Effector CD4-positive, alpha-beta T cell (primary cell): ENCODE data around the gene GET3.
"Not testable (repeated sequence)": the region's sequence is repeated elsewhere in the genome, so short reads cannot be mapped to it uniquely, and the experiment has no call there.

Experiments used
- DNase-seq: peaks from one replicate; pipeline ENCODE4 v3.0.0-alpha.2; 2020

GET3 gene

GRCh38 chr19:12720296-12720695 is 17.0 kb upstream of the GET3 start:
- DNase-seq, result no peak

- no peak for DNase-seq
These were observed 16.2 kb upstream of the GET3 start for GRCh38 chr19:12720851-12721655.

DNA sequence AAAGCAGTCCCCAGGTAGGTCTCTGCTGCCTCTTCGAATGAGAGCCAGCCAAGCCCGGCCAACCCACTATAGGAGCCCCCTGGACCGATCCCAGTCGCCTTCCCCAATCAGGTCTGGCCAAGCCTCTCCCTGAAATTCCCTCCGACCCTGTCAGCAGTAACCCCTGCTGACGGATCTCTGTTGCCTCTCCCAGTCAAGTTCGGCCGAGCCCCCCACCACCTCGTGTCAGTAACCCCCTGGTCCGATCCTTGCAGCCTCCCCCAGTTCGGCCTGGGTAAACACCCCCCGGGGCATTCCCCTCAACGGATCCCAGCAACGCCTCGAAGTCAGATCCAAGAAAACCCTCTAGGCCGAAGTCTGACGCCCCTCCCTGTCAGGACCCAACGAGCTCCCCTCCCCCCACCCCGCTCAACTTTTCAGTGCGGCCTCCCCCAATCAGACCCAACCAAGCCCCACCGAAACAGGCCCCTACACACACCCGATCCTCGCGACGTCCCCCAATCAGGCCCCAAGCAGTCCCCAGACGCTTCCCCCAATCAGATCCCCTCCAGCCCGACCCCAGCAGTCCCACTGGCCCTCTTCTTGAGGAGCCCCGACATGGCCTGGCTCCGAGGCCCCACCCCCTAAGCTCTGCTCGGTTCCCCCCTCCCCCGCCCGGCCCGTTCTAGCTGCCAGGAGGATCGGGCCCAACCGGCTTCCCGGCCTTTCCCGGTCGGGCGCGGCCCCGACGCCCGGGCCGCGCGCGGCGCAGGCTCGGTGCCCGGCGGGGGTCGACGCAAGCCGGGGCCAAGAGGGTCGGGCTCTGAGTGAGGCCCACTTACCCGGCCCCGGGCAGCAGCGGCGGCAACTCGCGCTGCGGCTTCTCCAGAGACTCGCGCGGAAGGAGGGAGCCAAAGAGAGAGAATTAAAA is 15.4 kb upstream of the GET3 start:
- peak; percentile 34 for DNase-seq

DNA sequence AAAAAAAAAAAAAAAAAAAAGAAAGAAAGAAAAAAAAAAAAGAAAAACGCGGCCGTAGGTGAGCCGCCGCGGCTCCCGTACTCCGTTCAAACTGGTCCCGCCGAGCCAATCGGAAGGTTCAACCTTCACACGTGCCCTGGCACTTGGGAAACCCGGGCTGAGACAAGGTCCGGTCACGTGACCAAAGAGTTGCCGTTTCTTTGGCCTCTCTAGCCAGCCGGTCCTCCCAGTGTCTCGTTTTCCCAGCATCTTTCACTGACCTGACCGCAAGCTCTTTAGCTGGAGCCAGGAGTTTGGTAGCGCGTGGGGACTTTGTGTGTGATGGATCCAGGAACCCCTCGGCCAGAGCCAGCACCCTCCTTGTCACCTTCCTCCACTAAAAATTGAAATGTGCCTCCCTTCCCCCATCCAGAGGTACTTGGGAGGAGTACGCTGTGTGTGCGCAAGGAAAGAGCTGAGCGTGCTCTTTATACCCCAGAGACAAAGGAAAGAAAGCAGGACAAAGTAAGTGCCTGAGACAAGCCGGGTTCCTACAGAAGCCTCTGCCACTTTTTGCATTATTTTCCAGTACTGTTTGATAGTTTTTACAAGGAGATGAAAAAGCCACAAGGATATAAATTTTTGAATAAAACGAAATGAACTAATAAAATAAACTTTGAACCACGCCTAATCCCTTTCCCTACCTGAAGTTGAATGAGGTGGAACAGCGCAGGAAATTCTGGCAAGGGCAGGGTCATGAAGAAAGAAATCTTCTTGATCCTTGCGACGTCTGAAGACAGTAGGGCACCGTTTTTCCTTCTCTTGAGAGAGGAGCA is 14.5 kb upstream of the GET3 start:
- DNase-seq, result peak; percentile 95

DNA sequence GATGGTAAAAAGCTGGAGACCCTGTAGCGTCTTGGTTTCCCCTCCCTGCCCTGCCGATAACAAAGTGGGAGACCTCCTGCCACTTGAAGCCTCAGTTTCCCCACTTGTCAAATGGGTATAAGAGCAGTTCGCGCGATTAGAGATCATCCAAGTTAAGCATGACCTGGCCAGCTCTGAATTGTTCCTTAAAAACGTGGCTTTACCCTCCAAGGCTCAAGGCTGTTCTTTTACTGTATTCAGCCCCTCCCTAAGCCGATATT is 14.0 kb upstream of the GET3 start:
- DNase-seq, result no peak

- DNase-seq, result peak; percentile 44
These were observed 13.5 kb upstream of the GET3 start, which contains the start of gene TNPO2 for GRCh38 chr19:12723641-12724426. TSS of gene TNPO2 (minus strand) at chr19:12723932. CDS start at chr19:12720977, 2,955 bp downstream.

- DNase-seq, result not testable (repeated sequence)
These were observed 11.7 kb upstream of the GET3 start for GRCh38 chr19:12725612-12726011.

DNA sequence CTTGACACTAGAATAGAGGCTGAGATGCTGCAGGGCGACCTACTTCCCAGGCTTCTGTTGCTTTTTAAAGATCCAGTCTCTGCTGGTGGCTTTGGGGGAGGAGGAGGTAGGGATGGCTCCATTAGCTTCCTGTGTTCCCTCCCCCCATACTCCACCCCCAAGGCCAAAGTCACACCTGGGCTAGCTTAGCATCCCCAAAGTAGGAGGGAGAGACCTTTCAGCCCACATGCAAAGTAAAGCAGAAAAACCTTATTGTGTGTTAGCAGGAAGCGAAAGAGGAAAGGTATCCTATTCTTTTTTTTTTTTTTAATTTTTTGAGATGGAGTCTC is 10.3 kb upstream of the GET3 start:
- no peak for DNase-seq

- no peak for DNase-seq
These were observed 9.4 kb upstream of the GET3 start for GRCh38 chr19:12727745-12728433.

GRCh38 chr19:12730064-12730463 is 7.2 kb upstream of the GET3 start:
- no peak for DNase-seq

DNA sequence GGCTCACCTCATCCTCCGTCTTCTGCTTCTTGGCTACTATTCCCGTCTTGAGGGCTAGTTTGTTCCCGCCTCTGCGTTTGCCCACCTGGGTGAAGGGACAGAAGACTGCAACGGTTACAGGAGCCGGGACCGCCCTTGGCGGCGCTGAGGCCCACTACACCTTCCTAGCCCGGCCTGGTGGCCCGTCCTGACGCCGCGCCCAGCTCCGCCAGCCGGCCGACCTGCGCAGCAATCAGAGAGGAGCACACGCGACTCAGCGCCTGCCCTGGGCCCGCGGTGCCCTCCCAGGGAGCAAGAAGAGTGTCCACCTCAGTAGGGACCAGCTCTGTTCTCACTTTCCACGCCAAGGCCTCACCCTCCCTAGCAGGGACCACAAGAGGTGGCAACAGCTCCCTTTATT is 6.0 kb upstream of the GET3 start:
- DNase-seq, result no peak

- DNase-seq, result peak; percentile 27
These were observed 3.7 kb upstream of the GET3 start for GRCh38 chr19:12733369-12734214.

DNA sequence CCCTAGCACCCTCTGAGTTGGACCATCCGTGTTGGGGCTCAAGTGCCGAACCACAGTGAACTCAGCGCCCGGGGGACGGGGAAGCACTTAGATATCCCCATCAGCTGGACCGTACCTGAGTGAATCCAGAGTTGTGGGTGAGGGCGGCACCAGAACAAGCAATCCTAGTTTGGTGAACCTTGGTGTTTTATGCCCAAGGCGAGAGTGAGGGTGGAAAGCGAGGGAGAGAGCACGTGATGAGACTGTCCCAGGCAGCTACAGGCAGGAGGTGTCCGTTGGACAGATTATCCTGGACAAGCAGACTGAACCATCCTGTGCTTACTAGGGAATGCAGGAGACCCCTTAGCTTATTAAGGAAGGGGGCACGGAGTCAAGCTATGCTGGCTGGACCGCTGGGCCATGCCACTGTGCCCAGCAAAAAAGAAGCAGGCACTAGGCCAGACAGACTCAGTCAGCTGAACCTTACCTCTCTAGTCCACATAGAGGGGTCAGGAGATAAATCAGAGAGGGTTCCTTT is 596 bp downstream of the GET3 start:
- DNase-seq, result no peak

DNA sequence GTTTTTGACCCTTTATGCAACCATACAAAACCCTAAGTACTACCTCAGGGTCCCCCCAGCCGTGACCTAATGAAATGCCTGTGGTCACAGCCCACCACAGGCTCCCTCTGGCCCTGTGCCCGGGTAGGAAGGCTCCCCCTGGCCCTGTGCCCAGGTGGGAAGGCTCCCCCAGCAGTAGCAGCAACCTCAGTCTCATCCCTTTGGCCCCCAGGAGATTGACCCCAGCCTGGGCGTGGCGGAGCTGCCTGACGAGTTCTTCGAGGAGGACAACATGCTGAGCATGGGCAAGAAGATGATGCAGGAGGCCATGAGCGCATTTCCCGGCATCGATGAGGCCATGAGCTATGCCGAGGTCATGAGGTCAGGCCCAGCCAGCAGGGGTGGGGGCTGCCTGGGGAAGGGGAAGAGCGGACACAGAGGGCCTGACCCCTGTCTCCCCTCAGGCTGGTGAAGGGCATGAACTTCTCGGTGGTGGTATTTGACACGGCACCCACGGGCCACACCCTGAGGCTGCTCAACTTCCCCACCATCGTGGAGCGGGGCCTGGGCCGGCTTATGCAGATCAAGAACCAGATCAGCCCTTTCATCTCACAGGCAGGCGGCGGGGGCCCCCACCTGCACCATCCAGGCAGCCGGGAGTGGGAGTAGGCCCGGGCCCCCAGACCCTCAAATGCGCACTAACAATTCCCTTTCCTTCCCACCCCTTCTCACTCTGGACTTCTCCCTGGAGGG is 8.0 kb downstream of the GET3 start:
- DNase-seq, result no peak

DNA sequence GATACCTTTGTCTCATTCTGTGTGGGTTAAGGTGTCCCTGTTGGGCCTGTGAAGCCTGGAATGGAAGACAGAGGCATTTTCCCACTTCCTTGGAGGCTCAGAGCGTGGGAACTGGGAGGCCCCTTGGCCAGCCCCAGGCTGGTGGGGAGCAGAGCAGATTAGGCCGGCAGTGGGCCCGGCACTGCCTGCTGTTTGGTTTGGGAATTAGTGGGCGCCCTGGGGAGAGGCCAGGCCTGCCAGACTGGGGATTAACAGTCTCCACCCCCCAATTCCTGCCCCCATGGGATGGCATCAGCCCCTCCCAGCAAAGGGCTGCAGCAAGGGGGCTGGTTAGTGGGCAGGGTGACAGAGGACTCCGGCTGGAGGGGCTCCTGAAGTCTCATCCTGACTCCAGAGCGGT is 11.2 kb downstream of the GET3 start:
- no peak for DNase-seq

GRCh38 chr19:12749938-12750521 is 12.7 kb downstream of the GET3 start:
- no peak for DNase-seq

GRCh38 chr19:12750851-12751250 is 13.6 kb downstream of the GET3 start:
- DNase-seq, result no peak

- no peak for DNase-seq
These were observed 14.3 kb downstream of the GET3 start, which contains the start of gene BEST2 for GRCh38 chr19:12751635-12752034. TSS of gene BEST2 (plus strand) at chr19:12751791. CDS start at chr19:12752593, 802 bp downstream.

DNA sequence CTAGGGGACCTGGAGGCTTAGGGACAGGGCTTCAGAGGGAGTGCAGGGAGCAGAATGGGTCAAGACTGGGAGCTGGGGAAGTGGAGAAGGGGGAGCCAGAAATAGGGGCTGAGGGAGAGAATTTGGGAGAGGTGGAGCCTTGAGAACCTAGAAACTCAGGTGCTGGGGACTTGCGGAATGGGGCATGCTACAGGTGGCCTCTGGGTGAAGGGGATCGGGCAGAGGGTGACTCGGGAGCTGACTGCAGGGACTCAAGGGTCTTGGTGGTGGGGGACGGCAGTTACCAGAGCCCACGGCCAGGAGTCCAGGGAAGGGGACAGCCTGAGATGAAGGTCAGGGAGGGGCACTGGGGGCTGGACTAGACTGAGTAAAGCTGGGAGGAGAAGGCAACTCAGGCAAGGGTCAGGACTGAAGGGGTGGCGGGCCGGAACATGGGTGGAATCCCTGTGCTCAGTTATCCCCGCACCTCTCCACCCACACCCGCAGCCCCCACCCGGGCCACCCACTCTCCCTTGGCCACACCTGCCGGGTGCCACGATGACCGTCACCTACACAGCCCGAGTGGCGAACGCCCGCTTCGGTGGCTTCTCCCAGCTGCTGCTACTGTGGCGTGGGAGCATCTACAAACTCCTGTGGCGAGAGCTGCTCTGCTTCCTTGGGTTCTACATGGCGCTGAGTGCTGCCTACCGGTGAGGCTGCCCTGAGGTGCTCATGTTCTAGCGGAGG is 14.9 kb downstream of the GET3 start:
- no peak for DNase-seq
